Type B pancreatic cell (in vitro differentiated cells): Measurements from ENCODE around the gene CYP2E1. TPM values are rescaled to one million over a fixed set of nuclear protein-coding genes. Genes with fewer than 3 reads are reported as not detected.
A peak's percentile ranks its signal among the peaks of the same experiment; 100 is the strongest.
"Not testable (repeated sequence)": the region's sequence is repeated elsewhere in the genome, so short reads cannot be mapped to it uniquely, and the experiment has no call there.

Experiments
- DNase-seq: peaks from one replicate; pipeline ENCODE4 v3.0.0; 2021; ENCODE audit warnings: mixed read lengths; ENCODE audit not compliant: unreplicated experiment; ENCODE audit errors: extremely low spot score
- H3K27ac Mint-ChIP-seq: 2 replicates; pipeline ENCODE4 v1.8.0; 2021; ENCODE audit warnings: mild to moderate bottlenecking, mixed read lengths
- H3K27me3 Mint-ChIP-seq: 2 replicates; pipeline ENCODE4 v1.8.0; 2021; ENCODE audit warnings: mixed read lengths
- H3K36me3 Mint-ChIP-seq: 2 replicates; pipeline ENCODE4 v1.8.0; 2021; ENCODE audit warnings: mixed read lengths
- H3K4me1 Mint-ChIP-seq: one replicate; pipeline ENCODE4 v1.8.0; 2021; ENCODE audit warnings: mixed read lengths; ENCODE audit not compliant: unreplicated experiment
- H3K4me3 Mint-ChIP-seq: 2 replicates; pipeline ENCODE4 v1.8.0; 2021; ENCODE audit warnings: mild to moderate bottlenecking, mixed read lengths
- H3K9me3 Mint-ChIP-seq: 2 replicates; pipeline ENCODE4 v1.8.0; 2021; ENCODE audit warnings: mixed read lengths
- total RNA-seq: library from RNA; stranded (reverse); gene quantifications from 2 replicates; pipeline ENCODE4 v1.2.1, GENCODE V29; 2021; ENCODE audit warnings: low replicate concordance
- TF ChIP-seq, protein P1 (sequence below): fragments of 200-600 bp; sonication (generic); conservative IDR thresholded peaks from 2 replicates; pipeline ENCODE4 v1.5.0; 2021; ENCODE audit warnings: antibody characterized with exemption, mild to moderate bottlenecking

The CYP2E1 gene
- total RNA-seq, 1 donor from 2014 or later = 0.53 TPM

DNA sequence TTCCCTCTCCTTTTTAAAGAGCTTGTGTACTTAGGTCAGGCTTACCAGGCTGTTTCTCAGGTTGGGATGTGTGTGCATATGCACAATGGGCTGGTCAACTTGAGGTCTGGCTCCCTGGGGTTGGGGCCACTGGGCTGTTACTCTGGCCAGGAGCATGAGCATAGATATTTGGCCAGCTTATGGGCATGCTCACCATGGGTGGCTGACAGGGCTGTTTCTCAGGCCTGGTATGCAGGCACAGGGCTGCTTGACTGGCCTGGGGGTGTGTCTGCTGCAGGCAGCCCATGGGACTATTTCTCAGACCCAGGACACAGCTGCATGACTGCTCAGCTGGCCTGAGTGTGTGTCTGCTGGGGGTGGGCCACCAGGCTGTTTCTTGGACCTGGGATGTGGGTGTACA lies 38.8 kb upstream of the CYP2E1 start:
- Mint-ChIP-seq H3K9me3 (peaks cover 4% of the 10 kb centered on the region), H3K4me3 (no peak overlapping the region), H3K27ac (no peak overlapping the region), H3K4me1 (no peaks in the 10 kb centered on the region), H3K27me3 (no peaks in the 10 kb centered on the region), H3K36me3 (no peaks in the 10 kb centered on the region)
- TF ChIP-seq, protein P1, sequence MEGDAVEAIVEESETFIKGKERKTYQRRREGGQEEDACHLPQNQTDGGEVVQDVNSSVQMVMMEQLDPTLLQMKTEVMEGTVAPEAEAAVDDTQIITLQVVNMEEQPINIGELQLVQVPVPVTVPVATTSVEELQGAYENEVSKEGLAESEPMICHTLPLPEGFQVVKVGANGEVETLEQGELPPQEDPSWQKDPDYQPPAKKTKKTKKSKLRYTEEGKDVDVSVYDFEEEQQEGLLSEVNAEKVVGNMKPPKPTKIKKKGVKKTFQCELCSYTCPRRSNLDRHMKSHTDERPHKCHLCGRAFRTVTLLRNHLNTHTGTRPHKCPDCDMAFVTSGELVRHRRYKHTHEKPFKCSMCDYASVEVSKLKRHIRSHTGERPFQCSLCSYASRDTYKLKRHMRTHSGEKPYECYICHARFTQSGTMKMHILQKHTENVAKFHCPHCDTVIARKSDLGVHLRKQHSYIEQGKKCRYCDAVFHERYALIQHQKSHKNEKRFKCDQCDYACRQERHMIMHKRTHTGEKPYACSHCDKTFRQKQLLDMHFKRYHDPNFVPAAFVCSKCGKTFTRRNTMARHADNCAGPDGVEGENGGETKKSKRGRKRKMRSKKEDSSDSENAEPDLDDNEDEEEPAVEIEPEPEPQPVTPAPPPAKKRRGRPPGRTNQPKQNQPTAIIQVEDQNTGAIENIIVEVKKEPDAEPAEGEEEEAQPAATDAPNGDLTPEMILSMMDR = no peak
- no peak for DNase-seq

GRCh38 chr10:133489816-133490588 lies 37.2 kb upstream of the CYP2E1 start:
- Mint-ChIP-seq H3K27ac (no peak overlapping the region), H3K36me3 (no peaks in the 10 kb centered on the region), H3K4me3 (no peak overlapping the region), H3K9me3 (peaks cover 4% of the 10 kb centered on the region), H3K4me1 (no peaks in the 10 kb centered on the region), H3K27me3 (no peaks in the 10 kb centered on the region)
- DNase-seq = no peak
- TF ChIP-seq, protein P1 = no peak

- H3K4me3 Mint-ChIP-seq, H3K27ac Mint-ChIP-seq, H3K27me3 Mint-ChIP-seq, H3K36me3 Mint-ChIP-seq, H3K4me1 Mint-ChIP-seq, DNase-seq: not testable (repeated sequence)
- peaks cover 16% of the 10 kb centered on the region for H3K9me3 Mint-ChIP-seq
Observed at GRCh38 chr10:133493562-133493961, 33.6 kb upstream of the CYP2E1 start.

DNA sequence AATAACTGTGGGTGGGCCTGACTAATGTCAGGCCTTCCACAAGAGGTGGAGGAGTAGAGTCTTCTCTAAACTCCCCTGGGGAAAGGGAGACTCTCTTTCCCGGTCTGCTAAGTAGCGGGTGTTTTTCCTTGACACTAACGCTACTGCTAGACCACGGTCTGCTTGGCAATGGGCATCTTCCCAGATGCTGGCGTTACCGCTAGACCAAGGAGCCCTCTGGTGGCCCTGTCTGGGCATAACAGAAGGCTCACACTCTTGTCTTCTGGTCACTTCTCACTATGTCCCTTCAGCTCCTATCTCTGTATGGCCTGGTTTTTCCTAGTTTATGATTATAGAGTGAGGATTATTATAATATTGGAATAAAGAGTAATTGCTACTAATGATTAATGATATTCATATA lies 29.8 kb upstream of the CYP2E1 start:
- not testable (repeated sequence) for H3K27ac Mint-ChIP-seq, H3K36me3 Mint-ChIP-seq, DNase-seq, H3K4me1 Mint-ChIP-seq, H3K4me3 Mint-ChIP-seq, H3K27me3 Mint-ChIP-seq
- H3K9me3 Mint-ChIP-seq = peaks cover 13% of the 10 kb centered on the region
- TF ChIP-seq, protein P1 = peak; percentile 56

GRCh38 chr10:133499176-133499575 lies 28.0 kb upstream of the CYP2E1 start:
- H3K4me1 Mint-ChIP-seq, H3K36me3 Mint-ChIP-seq, H3K27ac Mint-ChIP-seq, DNase-seq, H3K4me3 Mint-ChIP-seq, H3K27me3 Mint-ChIP-seq: not testable (repeated sequence)
- H3K9me3 Mint-ChIP-seq = peaks cover 17% of the 10 kb centered on the region

- H3K9me3 Mint-ChIP-seq = peaks cover 17% of the 10 kb centered on the region
- not testable (repeated sequence) for H3K27me3 Mint-ChIP-seq, H3K4me1 Mint-ChIP-seq, H3K36me3 Mint-ChIP-seq, H3K27ac Mint-ChIP-seq, DNase-seq, H3K4me3 Mint-ChIP-seq
Observed at GRCh38 chr10:133500897-133501296, 26.3 kb upstream of the CYP2E1 start.

GRCh38 chr10:133509700-133510099 lies 17.5 kb upstream of the CYP2E1 start:
- Mint-ChIP-seq H3K27me3 (no peaks in the 10 kb centered on the region), H3K9me3 (peaks cover 3% of the 10 kb centered on the region), H3K27ac (no peak overlapping the region), H3K36me3 (no peaks in the 10 kb centered on the region), H3K4me3 (no peak overlapping the region), H3K4me1 (no peaks in the 10 kb centered on the region)
- DNase-seq = no peak
- TF ChIP-seq, protein P1 = no peak
